Aorta (tissue), 5 donors: ENCODE measurements around the gene TRIM9. TPM values are rescaled to one million over a fixed set of nuclear protein-coding genes. Genes with fewer than 3 reads are reported as not detected.

ENCODE experiments used
- ATAC-seq: fragments of 200-7000 bp; cut with Tn5 transposase; one replicate; pipeline ENCODE4 v1.9.1; 2022; ENCODE audit warnings: moderate library complexity; ENCODE audit not compliant: low FRiP score
- DNase-seq, 2 donors: peaks; one replicate each; pipeline ENCODE4 v3.0.0-alpha.2; 2020
- H3K27ac ChIP-seq, 2 donors: one replicate each; pipeline ENCODE4 v1.5.1; 2013; ENCODE audit warnings: low read length in 2 of 2, mild to moderate bottlenecking in 2 of 2, moderate library complexity in 2 of 2, control low read depth in 1 of 2, inconsistent platforms in 1 of 2, low read depth in 1 of 2
- H3K27me3 ChIP-seq, 2 donors: one replicate each; pipeline ENCODE4 v1.6.1; 2013; ENCODE audit warnings: control low read depth in 1 of 2, low read length in 1 of 2, mild to moderate bottlenecking in 1 of 2, moderate library complexity in 1 of 2; ENCODE audit not compliant: insufficient read depth in 2 of 2, control insufficient read depth in 1 of 2
- H3K36me3 ChIP-seq, 2 donors: one replicate each; pipeline ENCODE4 v1.6.1; 2013; ENCODE audit warnings: control low read depth in 1 of 2, low read length in 1 of 2, mild to moderate bottlenecking in 1 of 2; ENCODE audit not compliant: insufficient read depth in 2 of 2, control insufficient read depth in 1 of 2
- H3K4me1 ChIP-seq, 2 donors: one replicate each; pipeline ENCODE4 v1.6.1; 2013; ENCODE audit warnings: low read length in 2 of 2, control low read depth in 1 of 2, mild to moderate bottlenecking in 1 of 2, moderate library complexity in 1 of 2; ENCODE audit not compliant: insufficient read depth in 2 of 2, control insufficient read depth in 1 of 2
- H3K4me3 ChIP-seq, 2 donors: one replicate each; pipeline ENCODE4 v1.5.1; 2013; ENCODE audit warnings: low read length in 2 of 2, control low read depth in 1 of 2, mild to moderate bottlenecking in 1 of 2
- H3K9me3 ChIP-seq: one replicate; pipeline ENCODE4 v1.6.1; 2013; ENCODE audit warnings: mild to moderate bottlenecking, low read length; ENCODE audit not compliant: control insufficient read depth
- WGBS, 2 donors: extraction: QIAGEN DNeasy Blood & Tissue Kit; methylation state at CpG; one replicate each; pipeline ENCODE4 v1.1.7; 2013; 5-methylcytosine and 5-hydroxymethylcytosine counted together
- intact Hi-C, 2 donors: fragments of 100-400 bp; cut with DNase I; formaldehyde crosslinking; loops; one replicate each; pipeline versions ENCODE4 v1.14.2 to v1.15.0; 2022
- polyA plus RNA-seq, 2 donors: library from polyadenylated mRNA; stranded (reverse); fragments of 200-250 nt; gene quantifications; one replicate each; pipeline ENCODE4 v1.2.3, GENCODE V29; 2013
- total RNA-seq, 2 donors: library from RNA; stranded (reverse); fragmentation: NEBNext Ultra II Directional; extraction: Animal tissue kit (Norgen Biotek cat#: 25700); gene quantifications; one replicate each; pipeline ENCODE4 v1.2.1, GENCODE V29; 2021
- donor health status: healthy with polysubstance abuse.
- donor health status: Bipolar disorder and iron deficiency.
- donor health status: DM: no; HTN: no; CAD: no.
- donor health status: DM: no; HTN: no; CAD: no.
- donor health status: DM: yes; HTN: yes; CAD: no.

The TRIM9 gene
- total and polyA plus RNA-seq, 4 donors, result 0.23 to 7.9 (median 0.76) TPM

DNA sequence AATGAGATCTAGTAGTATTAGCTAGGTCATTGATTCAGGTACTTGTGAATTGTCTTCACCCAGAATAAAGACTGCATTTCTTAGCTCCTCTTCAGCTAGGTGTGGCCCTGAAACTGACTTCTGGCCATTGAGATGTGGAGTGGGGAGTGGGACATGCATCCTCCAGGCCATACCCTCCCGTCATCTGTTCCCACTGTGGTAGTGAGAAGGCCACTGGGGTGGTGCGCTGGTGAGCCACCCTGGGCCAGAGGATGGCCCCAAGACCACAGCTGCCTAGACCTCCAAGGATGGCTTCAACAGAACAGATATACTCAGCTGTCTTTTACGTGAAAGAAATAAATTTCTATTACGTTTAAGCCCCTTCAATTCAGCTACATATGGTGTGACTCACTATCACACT is 36.5 kb downstream of the TRIM9 start:
- Histone ChIP-seq H3K27me3 (no peaks in the 10 kb centered on the region), H3K9me3 (no peaks in the 10 kb centered on the region), H3K27ac (no peak overlapping the region), H3K4me3 (no peak overlapping the region), H3K4me1 (no peaks in the 10 kb centered on the region), H3K36me3 (no peaks in the 10 kb centered on the region)
- DNase-seq (no peak), ATAC-seq (no peak)
- WGBS, 2 donors, result 80 to 81% methylated on average over 4 of the region's 4 CpGs
- intact Hi-C loops, result no loop called here

DNA sequence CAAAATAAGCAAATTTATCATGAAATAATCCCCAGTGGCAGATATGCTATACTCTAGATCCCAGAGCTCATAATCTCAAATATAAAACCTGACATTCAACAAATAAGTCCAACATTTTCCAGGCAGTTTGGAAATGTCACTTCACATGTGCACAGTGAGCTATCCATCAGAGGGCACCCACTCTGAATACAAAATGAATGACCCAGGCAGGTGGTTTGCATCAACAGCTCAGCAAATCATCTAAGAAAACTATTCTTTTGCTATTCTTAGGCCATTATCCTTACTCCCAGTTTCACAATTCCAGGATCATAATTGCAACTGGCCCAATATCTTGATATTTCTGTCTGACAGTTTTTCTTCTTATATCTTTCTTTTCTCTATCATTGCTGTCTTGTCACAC is 38.5 kb downstream of the TRIM9 start:
- Histone ChIP-seq H3K27ac (no peak overlapping the region), H3K9me3 (no peaks in the 10 kb centered on the region), H3K4me3 (no peak overlapping the region), H3K4me1 (no peaks in the 10 kb centered on the region), H3K36me3 (no peaks in the 10 kb centered on the region), H3K27me3 (no peaks in the 10 kb centered on the region)
- intact Hi-C loops, result no loop called here
- DNase-seq (no peak), ATAC-seq (no peak)

DNA sequence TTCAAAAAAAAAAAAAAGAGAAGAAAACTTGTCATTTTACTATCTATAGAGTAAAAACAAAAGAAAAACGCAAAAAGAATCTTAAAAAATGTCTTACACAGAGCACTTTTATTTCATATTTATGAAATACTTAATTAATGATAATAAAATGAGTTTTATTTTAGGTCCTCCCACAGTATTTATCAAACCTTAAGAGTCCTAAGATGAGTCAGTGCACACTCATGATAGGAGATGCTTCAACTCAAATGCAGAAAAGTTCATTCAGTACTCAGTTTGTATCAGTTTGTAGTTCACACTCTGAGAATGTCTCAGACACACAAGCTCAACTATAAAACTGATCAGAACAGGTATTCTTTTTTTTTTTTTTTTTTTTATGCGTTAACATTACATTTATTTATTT is 41.7 kb downstream of the TRIM9 start:
- no peaks in the 10 kb centered on the region for H3K9me3 ChIP-seq
- no peaks in the 10 kb centered on the region for H3K27me3 ChIP-seq
- H3K27ac ChIP-seq, result no peak overlapping the region
- H3K4me1 ChIP-seq, result no peaks in the 10 kb centered on the region
- DNase-seq (no peak), ATAC-seq (no peak)
- whole genome bisulfite sequencing, 2 donors, result 87 to 90% methylated on average over 2 of the region's 2 CpGs
- no peaks in the 10 kb centered on the region for H3K36me3 ChIP-seq
- H3K4me3 ChIP-seq, result no peak overlapping the region
- intact Hi-C loops, result no loop called here

DNA sequence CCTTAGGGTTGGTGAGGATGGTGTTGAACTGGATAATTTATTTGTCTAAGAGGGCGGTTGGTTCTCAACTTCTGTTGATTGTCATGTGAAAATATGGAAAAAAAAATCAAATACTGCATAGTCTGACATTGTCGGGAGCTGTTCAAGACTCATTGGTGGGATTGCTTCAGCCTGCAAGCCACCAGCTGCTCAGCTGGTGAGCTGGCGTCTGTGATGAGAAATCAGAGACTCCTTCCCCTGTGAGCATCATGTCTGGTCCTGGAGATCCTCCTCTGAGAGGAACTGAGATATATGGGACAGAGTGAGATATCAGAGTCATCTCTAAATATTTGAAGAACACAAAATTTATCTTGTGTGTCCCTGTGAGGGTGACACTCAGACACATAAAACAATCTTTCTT is 49.9 kb downstream of the TRIM9 start:
- Histone ChIP-seq H3K4me1 (no peaks in the 10 kb centered on the region), H3K27me3 (no peaks in the 10 kb centered on the region), H3K27ac (no peak overlapping the region), H3K9me3 (no peaks in the 10 kb centered on the region), H3K4me3 (no peak overlapping the region), H3K36me3 (no peaks in the 10 kb centered on the region)
- intact Hi-C loops, result no loop called here
- DNase-seq, result no peak
- WGBS, 2 donors, result 82 to 83% methylated on average over 3 of the region's 3 CpGs
- no peak for ATAC-seq

DNA sequence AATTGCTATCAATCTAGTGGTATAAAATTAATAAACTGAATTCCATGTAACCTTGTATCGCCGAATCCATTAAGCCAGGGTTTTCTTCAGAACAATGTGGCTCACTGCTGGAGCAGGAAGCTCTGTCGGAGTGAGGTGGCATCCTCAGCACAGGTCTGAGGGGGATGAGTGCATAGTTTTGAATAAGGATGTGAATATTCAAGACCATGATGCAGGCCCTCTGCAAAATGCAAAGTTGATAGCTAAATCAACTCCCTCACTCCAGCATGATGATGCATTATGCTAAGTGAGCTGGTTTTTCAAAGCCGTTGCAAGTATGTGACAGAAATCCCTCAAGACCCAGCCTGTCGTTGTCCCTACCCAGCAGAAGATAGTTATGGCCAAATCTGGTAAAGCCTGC is 53.0 kb downstream of the TRIM9 start:
- Histone ChIP-seq H3K27ac (no peak overlapping the region), H3K4me3 (no peak overlapping the region), H3K9me3 (no peaks in the 10 kb centered on the region), H3K36me3 (no peaks in the 10 kb centered on the region), H3K27me3 (no peaks in the 10 kb centered on the region), H3K4me1 (no peaks in the 10 kb centered on the region)
- intact Hi-C loops, result no loop called here
- 71 to 76% methylated on average over 5 of the region's 5 CpGs for WGBS, 2 donors
- no peak for DNase-seq
- no peak for ATAC-seq

DNA sequence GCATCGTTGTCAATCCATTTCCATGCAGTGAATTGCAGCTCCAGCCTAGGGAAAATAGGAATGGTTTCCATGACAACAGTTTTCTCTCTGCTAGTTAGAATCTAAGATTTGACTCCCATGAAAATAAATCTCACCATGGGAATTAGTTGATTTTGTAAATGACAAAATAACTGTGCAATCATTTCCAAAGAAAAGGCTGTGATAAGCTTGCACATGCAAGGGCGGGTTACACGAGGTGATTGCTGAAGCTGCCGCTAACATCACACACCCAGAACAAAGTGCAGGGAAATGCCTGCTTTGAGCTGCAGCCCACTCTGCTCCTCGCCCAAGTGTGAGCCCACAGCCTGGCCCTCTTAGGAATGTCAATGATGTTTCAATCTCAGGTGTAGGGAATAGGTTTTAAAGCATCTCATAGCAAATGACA is 53.8 kb downstream of the TRIM9 start:
- Histone ChIP-seq H3K27ac (no peak overlapping the region), H3K4me3 (no peak overlapping the region), H3K27me3 (no peaks in the 10 kb centered on the region), H3K9me3 (no peaks in the 10 kb centered on the region), H3K36me3 (no peaks in the 10 kb centered on the region), H3K4me1 (no peaks in the 10 kb centered on the region)
- WGBS, 2 donors, result 58 to 60% methylated on average over 5 of the region's 5 CpGs
- intact Hi-C loops, result no loop called here
- ATAC-seq (no peak), DNase-seq (no peak)

DNA sequence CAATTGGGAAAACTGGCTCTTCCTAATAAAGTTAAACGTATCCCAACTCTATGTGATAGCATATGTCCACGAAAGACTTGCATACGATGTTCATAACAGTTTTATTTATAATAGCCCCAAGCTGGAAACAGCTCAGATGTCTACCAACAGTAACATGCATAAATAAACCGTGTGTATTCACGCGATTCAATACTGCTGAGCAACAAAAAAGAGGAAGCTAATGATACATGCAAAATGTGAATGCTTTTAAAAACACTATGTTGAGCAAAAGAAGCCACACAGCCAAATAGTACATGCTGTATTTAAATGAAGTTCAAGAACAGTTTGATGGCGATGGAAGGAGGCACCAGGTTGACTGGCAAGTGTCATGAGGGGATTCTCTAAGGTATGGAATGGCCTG is 55.7 kb downstream of the TRIM9 start:
- WGBS, 2 donors, result 90 to 91% methylated on average over 7 of the region's 7 CpGs
- ATAC-seq, result no peak

DNA sequence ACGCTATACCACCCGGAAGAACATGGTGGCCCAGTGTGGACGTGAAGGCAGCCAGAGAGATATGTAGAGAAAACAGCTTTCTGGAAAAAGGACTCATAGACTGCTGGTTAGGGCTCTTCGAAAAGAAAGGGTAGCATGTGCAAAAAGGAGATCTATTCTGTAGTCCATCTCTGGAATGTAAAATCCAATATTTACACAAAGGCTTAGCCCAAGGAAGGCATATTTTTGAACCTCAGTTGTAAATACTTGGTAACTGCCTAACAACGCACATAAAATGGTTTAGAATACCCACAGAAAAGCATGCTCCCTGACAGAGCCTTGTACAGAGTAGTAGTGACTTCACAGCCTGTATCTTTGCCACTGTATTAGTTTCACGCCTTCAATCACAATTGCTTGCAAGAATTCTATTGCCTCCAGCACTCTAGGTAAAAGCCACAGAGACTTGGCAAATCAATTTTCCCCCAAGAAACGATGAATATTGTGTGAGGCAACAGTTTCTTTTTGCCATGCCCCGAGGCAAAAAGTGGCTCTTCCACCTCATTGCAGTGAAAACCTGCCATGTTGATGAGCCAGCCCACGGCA is 59.2 kb downstream of the TRIM9 start:
- H3K27me3 ChIP-seq, result no peaks in the 10 kb centered on the region
- DNase-seq (no peak), ATAC-seq (no peak)
- no peak overlapping the region for H3K27ac ChIP-seq
- intact Hi-C loops, result no loop called here
- H3K9me3 ChIP-seq, result no peaks in the 10 kb centered on the region
- no peak overlapping the region for H3K4me3 ChIP-seq
- WGBS, 2 donors, result 64 to 68% methylated on average over 9 of the region's 9 CpGs
- no peaks in the 10 kb centered on the region for H3K36me3 ChIP-seq
- no peaks in the 10 kb centered on the region for H3K4me1 ChIP-seq

More for the DNA sequence above, 55.7 kb downstream of the TRIM9 start:
- intact Hi-C loops, result no loop called here
- Histone ChIP-seq H3K36me3 (no peaks in the 10 kb centered on the region), H3K4me1 (no peaks in the 10 kb centered on the region), H3K9me3 (no peaks in the 10 kb centered on the region), H3K27ac (no peak overlapping the region), H3K4me3 (no peak overlapping the region), H3K27me3 (no peaks in the 10 kb centered on the region)
- DNase-seq, result no peak

DNA sequence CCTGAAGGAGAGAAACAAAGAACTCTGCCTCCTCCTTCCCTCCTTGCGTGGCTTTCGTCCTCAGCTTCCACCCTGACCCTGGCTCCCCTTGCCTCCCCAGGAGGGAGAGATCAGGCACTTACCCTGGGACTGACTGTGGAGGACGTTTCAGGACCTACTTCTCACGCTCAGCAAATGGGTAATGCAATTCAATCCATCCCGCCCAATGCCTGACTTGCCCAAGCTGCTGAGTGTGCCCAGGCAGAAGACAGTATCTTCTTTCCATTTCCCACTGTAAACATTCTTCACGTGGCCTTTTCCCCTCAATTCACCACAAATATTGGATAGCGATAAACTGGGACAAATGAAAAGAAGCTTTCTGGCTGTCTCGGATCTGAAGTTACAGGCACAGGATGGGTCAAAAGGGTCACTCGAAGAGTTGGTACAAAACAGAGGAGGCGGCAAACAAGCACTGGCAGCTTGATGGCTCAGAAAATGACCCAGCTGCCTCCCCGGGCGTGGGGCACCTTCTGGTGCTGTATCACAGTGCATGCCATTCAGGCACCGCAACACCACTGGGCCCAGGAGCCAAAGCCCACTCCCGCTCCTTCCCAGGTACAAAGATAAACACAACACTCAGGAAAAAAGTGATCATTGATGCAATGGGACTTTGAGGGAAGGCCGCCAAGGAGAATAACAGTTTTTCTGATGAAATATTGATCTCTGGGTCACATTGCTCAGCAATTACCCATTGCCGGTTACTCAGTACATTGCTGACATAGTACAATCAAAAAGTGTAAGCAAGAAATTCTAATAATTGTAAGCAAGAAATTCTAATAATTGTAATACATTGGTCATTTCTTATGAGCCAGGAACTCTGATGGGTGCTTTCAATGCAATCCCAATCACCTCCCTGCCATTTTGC is 65.8 kb downstream of the TRIM9 start:
- Histone ChIP-seq H3K4me3 (no peak overlapping the region), H3K4me1 (no peaks in the 10 kb centered on the region), H3K27me3 (no peaks in the 10 kb centered on the region), H3K27ac (no peak overlapping the region), H3K36me3 (no peaks in the 10 kb centered on the region), H3K9me3 (no peaks in the 10 kb centered on the region)
- intact Hi-C loops, result no loop called here
- DNase-seq, result no peak
- WGBS, 2 donors, result 75 to 83% methylated on average over 16 of the region's 16 CpGs
- no peak for ATAC-seq
